Astrocyte (in vitro differentiated cells and primary cell): ENCODE measurements around the gene CERS6. TPM values are rescaled to one million over a fixed set of nuclear protein-coding genes. Genes with fewer than 3 reads are reported as not detected.
A peak's percentile ranks its signal among the peaks of the same experiment; 100 is the strongest.

ENCODE experiments used
- DNase-seq: peaks from one replicate; pipeline ENCODE4 v3.0.0-alpha.2; 2010; ENCODE audit warnings: low read depth
- FAIRE-seq: peaks from 2 replicates; lab custom pipeline; 2011; peaks lifted over from hg19 to GRCh38; lab: Jason Lieb, UNC
- H2AFZ ChIP-seq: 2 replicates; pipeline ENCODE4 v1.6.0; 2012; ENCODE audit warnings: low read depth, low read length, inconsistent platforms
- H3K27ac ChIP-seq: 2 replicates; pipeline ENCODE4 v1.5.1; 2011; ENCODE audit warnings: low read depth, low read length, inconsistent platforms
- H3K27me3 ChIP-seq: 2 replicates; pipeline ENCODE4 v1.6.0; 2011; ENCODE audit warnings: low read length, inconsistent platforms; ENCODE audit not compliant: insufficient read depth
- H3K36me3 ChIP-seq: 2 replicates; pipeline ENCODE4 v1.5.1; 2011; ENCODE audit warnings: low read length, inconsistent platforms; ENCODE audit not compliant: insufficient read depth
- H3K4me1 ChIP-seq: 2 replicates; pipeline ENCODE4 v1.5.1; 2011; ENCODE audit warnings: low read length, inconsistent platforms; ENCODE audit not compliant: insufficient read depth
- H3K4me2 ChIP-seq: 2 replicates; pipeline ENCODE4 v1.6.0; 2012; ENCODE audit warnings: low read length, inconsistent platforms
- H3K4me3 ChIP-seq: 2 replicates; pipeline ENCODE4 v1.5.1; 2011; ENCODE audit warnings: low read depth, mild to moderate bottlenecking, low read length, inconsistent platforms; ENCODE audit not compliant: insufficient read depth
- H3K79me2 ChIP-seq: 2 replicates; pipeline ENCODE4 v1.6.0; 2012; ENCODE audit warnings: mild to moderate bottlenecking, low read length, inconsistent platforms; ENCODE audit not compliant: insufficient read depth
- H3K9ac ChIP-seq: 2 replicates; pipeline ENCODE4 v1.6.0; 2012; ENCODE audit warnings: mild to moderate bottlenecking, low read length, inconsistent platforms
- H3K9me3 ChIP-seq: 2 replicates; pipeline ENCODE4 v1.5.1; 2012; ENCODE audit warnings: low read depth, mild to moderate bottlenecking, low read length, inconsistent platforms; ENCODE audit not compliant: insufficient read depth
- H4K20me1 ChIP-seq: 2 replicates; pipeline ENCODE4 v1.6.0; 2012; ENCODE audit warnings: low read length, inconsistent platforms; ENCODE audit not compliant: insufficient read depth
- H3K27ac Mint-ChIP-seq: one replicate; pipeline ENCODE4 v1.8.0; 2021; ENCODE audit warnings: mild to moderate bottlenecking, mixed read lengths; ENCODE audit not compliant: unreplicated experiment
- H3K27me3 Mint-ChIP-seq: one replicate; pipeline ENCODE4 v1.8.0; 2021; ENCODE audit warnings: low read depth, mixed read lengths; ENCODE audit not compliant: unreplicated experiment
- H3K36me3 Mint-ChIP-seq: one replicate; pipeline ENCODE4 v1.8.0; 2021; ENCODE audit warnings: low read depth, mixed read lengths; ENCODE audit not compliant: unreplicated experiment
- H3K4me1 Mint-ChIP-seq: one replicate; pipeline ENCODE4 v1.8.0; 2021; ENCODE audit warnings: low read depth, mixed read lengths; ENCODE audit not compliant: unreplicated experiment
- H3K4me3 Mint-ChIP-seq: one replicate; pipeline ENCODE4 v1.8.0; 2021; ENCODE audit warnings: mild to moderate bottlenecking, moderate library complexity, mixed read lengths; ENCODE audit not compliant: unreplicated experiment
- H3K9me3 Mint-ChIP-seq: one replicate; pipeline ENCODE4 v1.8.0; 2021; ENCODE audit warnings: mild to moderate bottlenecking, mixed read lengths; ENCODE audit not compliant: unreplicated experiment
- EZH2 ChIP-seq: IDR thresholded peaks from 2 replicates; pipeline ENCODE4 v1.6.1; 2012; ENCODE audit warnings: mild to moderate bottlenecking, low read length, inconsistent platforms; ENCODE audit not compliant: insufficient read depth
- total RNA-seq: library from RNA; stranded (reverse); gene quantifications from 2 replicates; pipeline ENCODE4 v1.2.1, GENCODE V29; 2021
- TF ChIP-seq, protein P1 (sequence below): IDR thresholded peaks from 2 replicates; pipeline ENCODE4 v1.5.1; 2011; ENCODE audit warnings: low read depth, mild to moderate bottlenecking, inconsistent platforms, low read length, moderate library complexity; ENCODE audit not compliant: insufficient read depth

The CERS6 gene
- total RNA-seq, 1 donor from 2014 or later: 23.4 TPM

DNA sequence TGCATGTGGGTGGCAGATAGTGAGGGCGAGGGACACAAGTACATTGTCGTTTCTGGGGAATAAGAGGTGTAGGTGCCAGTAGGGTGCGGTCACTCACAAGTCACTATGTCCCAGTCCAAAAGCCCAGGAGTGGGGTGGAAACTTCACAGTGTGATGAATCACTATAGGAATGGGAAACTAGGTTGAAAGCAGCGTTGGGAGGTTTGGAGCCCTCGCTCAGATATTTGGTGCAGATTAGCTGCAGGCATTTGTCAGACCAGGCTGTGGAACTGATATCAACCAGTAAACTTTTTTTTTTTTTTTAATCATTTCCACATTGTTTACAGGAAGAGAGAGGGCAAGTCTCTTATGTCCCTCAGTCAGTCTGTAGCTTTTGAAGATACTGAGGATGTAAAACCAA lies 121.8 kb downstream of the CERS6 start:
- no peak overlapping the region for H3K27ac Mint-ChIP-seq
- Histone ChIP-seq H3K4me3 (no peak overlapping the region), H3K4me2 (no peak overlapping the region), H3K9me3 (no peaks in the 10 kb centered on the region), H3K9ac (no peak overlapping the region), H3K27me3 (no peaks in the 10 kb centered on the region), H4K20me1 (no peaks in the 10 kb centered on the region), H3K27ac (no peak overlapping the region), H3K36me3 (no peaks in the 10 kb centered on the region), H3K79me2 (no peaks in the 10 kb centered on the region), H3K4me1 (no peaks in the 10 kb centered on the region), H2AFZ (no peak overlapping the region)
- TF ChIP-seq, protein P1, sequence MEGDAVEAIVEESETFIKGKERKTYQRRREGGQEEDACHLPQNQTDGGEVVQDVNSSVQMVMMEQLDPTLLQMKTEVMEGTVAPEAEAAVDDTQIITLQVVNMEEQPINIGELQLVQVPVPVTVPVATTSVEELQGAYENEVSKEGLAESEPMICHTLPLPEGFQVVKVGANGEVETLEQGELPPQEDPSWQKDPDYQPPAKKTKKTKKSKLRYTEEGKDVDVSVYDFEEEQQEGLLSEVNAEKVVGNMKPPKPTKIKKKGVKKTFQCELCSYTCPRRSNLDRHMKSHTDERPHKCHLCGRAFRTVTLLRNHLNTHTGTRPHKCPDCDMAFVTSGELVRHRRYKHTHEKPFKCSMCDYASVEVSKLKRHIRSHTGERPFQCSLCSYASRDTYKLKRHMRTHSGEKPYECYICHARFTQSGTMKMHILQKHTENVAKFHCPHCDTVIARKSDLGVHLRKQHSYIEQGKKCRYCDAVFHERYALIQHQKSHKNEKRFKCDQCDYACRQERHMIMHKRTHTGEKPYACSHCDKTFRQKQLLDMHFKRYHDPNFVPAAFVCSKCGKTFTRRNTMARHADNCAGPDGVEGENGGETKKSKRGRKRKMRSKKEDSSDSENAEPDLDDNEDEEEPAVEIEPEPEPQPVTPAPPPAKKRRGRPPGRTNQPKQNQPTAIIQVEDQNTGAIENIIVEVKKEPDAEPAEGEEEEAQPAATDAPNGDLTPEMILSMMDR: no peak
- TF ChIP-seq EZH2: no peak
- H3K4me1 Mint-ChIP-seq: peaks cover 11% of the 10 kb centered on the region
- no peaks in the 10 kb centered on the region for H3K9me3 Mint-ChIP-seq
- FAIRE-seq (no peak), DNase-seq (no peak)
- H3K4me3 Mint-ChIP-seq: no peak overlapping the region
- no peaks in the 10 kb centered on the region for H3K27me3 Mint-ChIP-seq
- H3K36me3 Mint-ChIP-seq: peaks cover 7% of the 10 kb centered on the region

DNA sequence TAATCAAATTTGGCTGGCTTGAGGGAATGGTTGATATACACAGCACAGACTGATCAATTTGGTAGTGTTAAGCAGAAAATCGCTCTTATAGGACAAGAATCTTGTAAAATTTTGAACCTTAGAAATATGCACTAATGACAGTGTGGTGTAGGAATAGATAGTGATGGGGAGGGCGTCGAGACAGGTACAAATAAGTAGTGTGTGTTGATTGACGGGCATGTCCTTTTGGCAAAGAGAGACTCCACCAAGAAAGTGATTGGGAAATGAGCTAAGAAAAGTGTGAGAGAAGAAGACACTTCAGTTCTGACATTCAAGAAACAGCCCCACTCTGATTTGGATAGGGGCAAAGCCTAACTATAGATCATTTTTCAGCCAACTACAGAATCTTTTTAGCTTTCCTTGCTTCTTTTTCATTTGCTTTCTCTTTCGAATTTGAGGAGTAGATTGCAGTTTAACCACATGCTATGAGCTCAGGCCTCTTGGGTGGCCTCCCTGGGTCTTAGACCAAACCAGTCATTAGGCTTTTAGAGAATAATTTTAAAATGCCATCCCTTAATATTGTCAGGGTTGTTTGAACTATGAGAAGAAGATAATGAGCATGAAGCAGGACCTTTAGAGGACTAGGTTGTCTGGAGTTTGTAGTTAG lies 127.1 kb downstream of the CERS6 start:
- peak; percentile 43 for DNase-seq
- Mint-ChIP-seq H3K36me3 (peaks cover 7% of the 10 kb centered on the region), H3K4me1 (peaks cover 27% of the 10 kb centered on the region), H3K27ac (peak overlapping the region; percentile 96), H3K27me3 (no peaks in the 10 kb centered on the region), H3K9me3 (no peaks in the 10 kb centered on the region), H3K4me3 (no peak overlapping the region)
- TF ChIP-seq, protein P1: no peak
- no peak for TF ChIP-seq EZH2
- Histone ChIP-seq H4K20me1 (no peaks in the 10 kb centered on the region), H3K27me3 (no peaks in the 10 kb centered on the region), H3K4me3 (no peak overlapping the region), H2AFZ (no peak overlapping the region), H3K4me2 (peak overlapping the region; percentile 70), H3K36me3 (no peaks in the 10 kb centered on the region), H3K27ac (peak overlapping the region; percentile 59), H3K4me1 (peaks cover 15% of the 10 kb centered on the region), H3K9me3 (no peaks in the 10 kb centered on the region), H3K79me2 (no peaks in the 10 kb centered on the region), H3K9ac (peak overlapping the region; percentile 38)
- no peak for FAIRE-seq
